ENCODE results near the gene CACNA1G.

- TF ChIP-seq CTCF (IDR thresholded peaks at IDR 0.05), result peak; percentile 13
- TF ChIP-seq EZH2 (IDR thresholded peaks at IDR 0.05), result no peak
- no peak for TF ChIP-seq EZH2phosphoT487 (IDR thresholded peaks at IDR 0.05)
Measured at GRCh38 chr17:50563092-50563511, 2.6 kb downstream of the CACNA1G start.
